Hepatocyte (in vitro differentiated cells): ENCODE results near the gene FUCA2. TPM values are rescaled to one million over a fixed set of nuclear protein-coding genes. Genes with fewer than 3 reads are reported as not detected.

Source experiments
- DNase-seq: peaks from one replicate; pipeline ENCODE4 v3.0.0-alpha.2; 2016; ENCODE audit warnings: low spot score
- H2AFZ ChIP-seq: fragments of 200-600 bp; sonication (generic); 2 replicates; pipeline ENCODE4 v1.6.0; 2016; ENCODE audit warnings: antibody characterized with exemption, mild to moderate bottlenecking
- H3K27ac ChIP-seq: fragments of 200-600 bp; sonication (generic); 2 replicates; pipeline ENCODE4 v1.5.1; 2016; ENCODE audit warnings: mild to moderate bottlenecking
- H3K27me3 ChIP-seq: fragments of 200-600 bp; sonication (generic); 2 replicates; pipeline ENCODE4 v1.6.1; 2016
- H3K36me3 ChIP-seq: fragments of 200-600 bp; sonication (generic); replicated peaks from 2 replicates; pipeline ENCODE4 v1.5.1; 2016; ENCODE audit warnings: low read depth; ENCODE audit not compliant: insufficient read depth
- H3K4me1 ChIP-seq: fragments of 200-600 bp; sonication (generic); 2 replicates; pipeline ENCODE4 v1.5.1; 2016; ENCODE audit warnings: mild to moderate bottlenecking, moderate library complexity; ENCODE audit not compliant: insufficient read depth
- H3K4me2 ChIP-seq: fragments of 200-600 bp; sonication (generic); 2 replicates; pipeline ENCODE4 v1.6.0; 2016
- H3K4me3 ChIP-seq: fragments of 200-600 bp; sonication (generic); 2 replicates; pipeline ENCODE4 v1.5.1; 2016; ENCODE audit warnings: mild to moderate bottlenecking
- H3K79me2 ChIP-seq: fragments of 200-600 bp; sonication (generic); 2 replicates; pipeline ENCODE4 v1.6.0; 2017; ENCODE audit warnings: mild to moderate bottlenecking
- H3K9me2 ChIP-seq: fragments of 200-600 bp; sonication (generic); replicated peaks from 2 replicates; pipeline ENCODE4 v1.6.0; 2017; ENCODE audit warnings: mild to moderate bottlenecking; ENCODE audit not compliant: insufficient read depth
- H3K9me3 ChIP-seq: fragments of 200-600 bp; sonication (generic); 2 replicates; pipeline ENCODE4 v1.5.1; 2016; ENCODE audit warnings: low read depth, mild to moderate bottlenecking
- H4K20me1 ChIP-seq: fragments of 200-600 bp; sonication (generic); 2 replicates; pipeline ENCODE4 v1.6.0; 2016; ENCODE audit warnings: mild to moderate bottlenecking; ENCODE audit not compliant: insufficient read depth, poor library complexity, severe bottlenecking
- EZH2 ChIP-seq: fragments of 200-600 bp; sonication (generic); IDR thresholded peaks from 2 replicates; pipeline ENCODE4 v1.6.1; 2016; ENCODE audit warnings: antibody characterized with exemption, mild to moderate bottlenecking, borderline replicate concordance
- EZH2phosphoT487 ChIP-seq: fragments of 200-600 bp; sonication (generic); IDR thresholded peaks from one replicate; pipeline ENCODE4 v1.6.1; 2018; ENCODE audit warnings: antibody characterized with exemption, mild to moderate bottlenecking, low read depth, moderate library complexity; ENCODE audit not compliant: unreplicated experiment, severe bottlenecking
- WGBS: methylation state at CpG from one replicate; pipeline ENCODE4 v1.1.6; 2016; ENCODE audit warnings: low lambda C conversion rate; ENCODE audit errors: missing lambda C conversion rate; 5-methylcytosine and 5-hydroxymethylcytosine counted together
- polyA plus RNA-seq: library from polyadenylated mRNA; unstranded; fragments of >200 nt; fragmentation: Nextera tagmentation; extraction: Ambion mirVana; gene quantifications from 2 replicates; pipeline ENCODE4 v1.2.1, GENCODE V29; 2016
- total RNA-seq: library from RNA; depleted of rRNA; stranded (reverse); fragments of >200 nt; gene quantifications from 2 replicates; pipeline ENCODE4 v1.2.3, GENCODE V29; 2014
- TF ChIP-seq, protein P1 (sequence below): fragments of 200-600 bp; sonication (generic); IDR thresholded peaks from 2 replicates; pipeline ENCODE4 v1.5.1; 2016; ENCODE audit warnings: antibody characterized with exemption, mild to moderate bottlenecking; ENCODE audit not compliant: poor library complexity

Gene FUCA2
- total and polyA plus RNA-seq, 2 experiments from 2014 or later, result 117 to 142 TPM

GRCh38 chr6:143528164-143528811, 16.8 kb upstream of the FUCA2 start:
- H3K36me3 ChIP-seq, result no peaks in the 10 kb centered on the region
- DNase-seq, result no peak
- peaks cover 4% of the 10 kb centered on the region for H3K4me1 ChIP-seq
- no peak overlapping the region for H2AFZ ChIP-seq
- H3K79me2 ChIP-seq, result no peaks in the 10 kb centered on the region
- H3K4me2 ChIP-seq, result no peak overlapping the region
- WGBS, result 86% methylated on average over 7 of the region's 7 CpGs
- H3K27ac ChIP-seq, result no peak overlapping the region
- no peaks in the 10 kb centered on the region for H3K9me2 ChIP-seq
- no peaks in the 10 kb centered on the region for H3K9me3 ChIP-seq
- no peaks in the 10 kb centered on the region for H4K20me1 ChIP-seq
- TF ChIP-seq EZH2, result no peak
- TF ChIP-seq, protein P1, sequence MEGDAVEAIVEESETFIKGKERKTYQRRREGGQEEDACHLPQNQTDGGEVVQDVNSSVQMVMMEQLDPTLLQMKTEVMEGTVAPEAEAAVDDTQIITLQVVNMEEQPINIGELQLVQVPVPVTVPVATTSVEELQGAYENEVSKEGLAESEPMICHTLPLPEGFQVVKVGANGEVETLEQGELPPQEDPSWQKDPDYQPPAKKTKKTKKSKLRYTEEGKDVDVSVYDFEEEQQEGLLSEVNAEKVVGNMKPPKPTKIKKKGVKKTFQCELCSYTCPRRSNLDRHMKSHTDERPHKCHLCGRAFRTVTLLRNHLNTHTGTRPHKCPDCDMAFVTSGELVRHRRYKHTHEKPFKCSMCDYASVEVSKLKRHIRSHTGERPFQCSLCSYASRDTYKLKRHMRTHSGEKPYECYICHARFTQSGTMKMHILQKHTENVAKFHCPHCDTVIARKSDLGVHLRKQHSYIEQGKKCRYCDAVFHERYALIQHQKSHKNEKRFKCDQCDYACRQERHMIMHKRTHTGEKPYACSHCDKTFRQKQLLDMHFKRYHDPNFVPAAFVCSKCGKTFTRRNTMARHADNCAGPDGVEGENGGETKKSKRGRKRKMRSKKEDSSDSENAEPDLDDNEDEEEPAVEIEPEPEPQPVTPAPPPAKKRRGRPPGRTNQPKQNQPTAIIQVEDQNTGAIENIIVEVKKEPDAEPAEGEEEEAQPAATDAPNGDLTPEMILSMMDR, result no peak
- no peak for TF ChIP-seq EZH2phosphoT487
- no peaks in the 10 kb centered on the region for H3K27me3 ChIP-seq
- no peak overlapping the region for H3K4me3 ChIP-seq

DNA sequence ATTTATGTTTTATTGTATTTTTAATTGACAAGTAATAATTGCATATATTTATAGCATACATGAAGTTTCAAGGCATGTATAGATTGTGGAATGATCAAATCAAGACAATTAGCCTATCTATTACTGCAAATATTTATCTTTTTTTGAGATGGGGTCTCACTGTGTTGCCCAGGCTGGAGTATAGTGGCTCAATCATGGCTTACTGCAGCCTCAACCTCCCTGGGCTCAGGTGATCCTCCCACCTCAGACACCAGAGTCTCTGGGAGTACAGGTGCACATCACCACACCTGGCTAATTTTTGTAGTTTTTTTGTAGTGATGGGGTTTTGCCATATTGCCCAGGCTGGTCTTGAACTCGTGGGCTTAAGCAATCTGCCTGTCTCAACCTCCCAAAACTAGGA, 16.2 kb upstream of the FUCA2 start:
- H3K36me3 ChIP-seq, result no peaks in the 10 kb centered on the region
- TF ChIP-seq EZH2phosphoT487 (no peak), EZH2 (no peak)
- TF ChIP-seq, protein P1, result no peak
- H3K79me2 ChIP-seq, result no peaks in the 10 kb centered on the region
- no peak overlapping the region for H3K27ac ChIP-seq
- no peaks in the 10 kb centered on the region for H3K9me2 ChIP-seq
- no peak overlapping the region for H3K4me3 ChIP-seq
- no peaks in the 10 kb centered on the region for H3K4me1 ChIP-seq
- no peaks in the 10 kb centered on the region for H4K20me1 ChIP-seq
- 87% methylated on average over 1 of the region's 1 CpG for WGBS
- no peaks in the 10 kb centered on the region for H3K27me3 ChIP-seq
- no peaks in the 10 kb centered on the region for H3K9me3 ChIP-seq
- no peak overlapping the region for H3K4me2 ChIP-seq
- DNase-seq, result no peak
- no peak overlapping the region for H2AFZ ChIP-seq

DNA sequence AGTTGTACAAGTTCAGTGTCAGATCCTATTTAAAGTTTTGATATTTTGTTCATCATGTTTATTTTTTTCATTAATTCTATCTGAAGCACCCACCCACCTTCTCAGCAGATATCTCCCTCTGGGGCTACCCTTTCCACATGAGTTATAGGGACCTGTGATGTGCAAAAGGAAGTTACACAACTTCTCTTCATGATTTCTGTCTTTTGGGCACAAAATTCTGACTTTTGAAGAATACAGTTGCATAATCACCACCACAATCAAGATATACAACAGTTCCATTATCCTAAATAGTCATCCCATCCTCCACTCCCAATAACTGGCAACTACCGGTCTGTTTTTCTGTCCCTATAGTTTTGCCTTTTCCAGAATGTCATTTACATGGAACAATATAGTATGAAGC, 13.8 kb upstream of the FUCA2 start:
- no peak overlapping the region for H3K4me2 ChIP-seq
- H3K9me2 ChIP-seq, result no peaks in the 10 kb centered on the region
- 91% methylated on average over 1 of the region's 1 CpG for WGBS
- DNase-seq, result no peak
- H2AFZ ChIP-seq, result no peak overlapping the region
- H3K4me3 ChIP-seq, result no peak overlapping the region
- H3K9me3 ChIP-seq, result no peaks in the 10 kb centered on the region
- no peak overlapping the region for H3K27ac ChIP-seq
- H3K79me2 ChIP-seq, result no peaks in the 10 kb centered on the region
- no peaks in the 10 kb centered on the region for H3K27me3 ChIP-seq
- TF ChIP-seq EZH2phosphoT487, result no peak
- TF ChIP-seq EZH2, result no peak
- TF ChIP-seq, protein P1, result no peak
- H3K36me3 ChIP-seq, result no peaks in the 10 kb centered on the region
- H3K4me1 ChIP-seq, result no peaks in the 10 kb centered on the region
- H4K20me1 ChIP-seq, result no peaks in the 10 kb centered on the region
